Endometrial microvascular endothelial cells (primary cell): ENCODE measurements around the gene KLHL17. TPM values are rescaled to one million over a fixed set of nuclear protein-coding genes. Genes with fewer than 3 reads are reported as not detected.
"Not testable (repeated sequence)": the region's sequence is repeated elsewhere in the genome, so short reads cannot be mapped to it uniquely, and the experiment has no call there.

Source experiments
- in situ Hi-C: cut with HindIII; loops from 2 replicates; pipeline ENCODE4 v1.10.0; 2017; ENCODE audit warnings: low sequenced_read_pairs, low pct_unique_long_range_greater_than_20kb; ENCODE audit errors: inconsistent ontology term
- total RNA-seq: library from RNA; depleted of rRNA; stranded (reverse); fragments of >200 nt; gene quantifications from one replicate; pipeline ENCODE4 v1.2.3, GENCODE V29; 2015; ENCODE audit errors: inconsistent ontology term

The KLHL17 gene
- total RNA-seq, 1 donor from 2014 or later: 6.1 TPM

- in situ Hi-C loops: no loop called here
Observed at GRCh38 chr1:1003618-1004419, 43.4 kb downstream of the KLHL17 start.

GRCh38 chr1:1004420-1004779 is 44.0 kb downstream of the KLHL17 start:
- in situ Hi-C loops: no loop called here

- in situ Hi-C loops: no loop called here
Observed at GRCh38 chr1:1004780-1005697, 44.7 kb downstream of the KLHL17 start.

- in situ Hi-C loops: no loop called here
Observed at GRCh38 chr1:1005774-1006304, 45.5 kb downstream of the KLHL17 start.

- in situ Hi-C loops: no loop called here
Observed at GRCh38 chr1:1006305-1007159, 46.1 kb downstream of the KLHL17 start.

- in situ Hi-C loops: not testable (repeated sequence)
Observed at GRCh38 chr1:1010131-1010530, 49.7 kb downstream of the KLHL17 start.

GRCh38 chr1:1011396-1011949 is 51.1 kb downstream of the KLHL17 start:
- in situ Hi-C loops: no loop called here

- in situ Hi-C loops: not testable (repeated sequence)
Observed at GRCh38 chr1:1012736-1013104, 52.3 kb downstream of the KLHL17 start.

GRCh38 chr1:1013105-1013921 is 52.9 kb downstream of the KLHL17 start, which contains the start of gene ISG15:
Gene ISG15 (plus strand): TSS chr1:1013497. CDS start chr1:1013574, 77 bp downstream.
- in situ Hi-C loops: no loop called here

GRCh38 chr1:1013922-1014648 is 53.7 kb downstream of the KLHL17 start:
- in situ Hi-C loops: no loop called here

GRCh38 chr1:1014799-1015681 is 54.7 kb downstream of the KLHL17 start:
- in situ Hi-C loops: no loop called here

Other genes with a start within 250 kb of the KLHL17 start
- gene SAMD11, start 36.7 kb upstream of the KLHL17 start, total RNA-seq: 0.19 TPM
- 98.2 TPM for gene NOC2L, start 1.3 kb upstream of the KLHL17 start, total RNA-seq
- gene PLEKHN1, start 5.9 kb downstream of the KLHL17 start, total RNA-seq: 0.56 TPM
- not detected for gene PERM1, start 21.5 kb downstream of the KLHL17 start, total RNA-seq
- 1.1 TPM for gene HES4, start 39.5 kb downstream of the KLHL17 start, total RNA-seq
- gene ISG15, start 52.9 kb downstream of the KLHL17 start, total RNA-seq: 303 TPM
- 77.4 TPM for gene AGRN, start 59.5 kb downstream of the KLHL17 start, total RNA-seq
- gene RNF223, start 113.7 kb downstream of the KLHL17 start, total RNA-seq: not detected
- 22.3 TPM for gene C1orf159, start 155.5 kb downstream of the KLHL17 start, total RNA-seq
- gene TTLL10, start 213.3 kb downstream of the KLHL17 start, total RNA-seq: not detected
- gene TNFRSF18, start 246.0 kb downstream of the KLHL17 start, total RNA-seq: not detected